HG02870 (cell line): ENCODE results near the gene OR52I2.
A peak's percentile ranks its signal among the peaks of the same experiment; 100 is the strongest.

Experiments
- ATAC-seq: cut with Tn5 transposase; IDR thresholded peaks from one replicate; pipeline ENCODE4 v1.9.1; 2021; ENCODE audit warnings: mild to moderate bottlenecking, moderate library complexity; ENCODE audit not compliant: unreplicated experiment

Gene OR52I2

DNA sequence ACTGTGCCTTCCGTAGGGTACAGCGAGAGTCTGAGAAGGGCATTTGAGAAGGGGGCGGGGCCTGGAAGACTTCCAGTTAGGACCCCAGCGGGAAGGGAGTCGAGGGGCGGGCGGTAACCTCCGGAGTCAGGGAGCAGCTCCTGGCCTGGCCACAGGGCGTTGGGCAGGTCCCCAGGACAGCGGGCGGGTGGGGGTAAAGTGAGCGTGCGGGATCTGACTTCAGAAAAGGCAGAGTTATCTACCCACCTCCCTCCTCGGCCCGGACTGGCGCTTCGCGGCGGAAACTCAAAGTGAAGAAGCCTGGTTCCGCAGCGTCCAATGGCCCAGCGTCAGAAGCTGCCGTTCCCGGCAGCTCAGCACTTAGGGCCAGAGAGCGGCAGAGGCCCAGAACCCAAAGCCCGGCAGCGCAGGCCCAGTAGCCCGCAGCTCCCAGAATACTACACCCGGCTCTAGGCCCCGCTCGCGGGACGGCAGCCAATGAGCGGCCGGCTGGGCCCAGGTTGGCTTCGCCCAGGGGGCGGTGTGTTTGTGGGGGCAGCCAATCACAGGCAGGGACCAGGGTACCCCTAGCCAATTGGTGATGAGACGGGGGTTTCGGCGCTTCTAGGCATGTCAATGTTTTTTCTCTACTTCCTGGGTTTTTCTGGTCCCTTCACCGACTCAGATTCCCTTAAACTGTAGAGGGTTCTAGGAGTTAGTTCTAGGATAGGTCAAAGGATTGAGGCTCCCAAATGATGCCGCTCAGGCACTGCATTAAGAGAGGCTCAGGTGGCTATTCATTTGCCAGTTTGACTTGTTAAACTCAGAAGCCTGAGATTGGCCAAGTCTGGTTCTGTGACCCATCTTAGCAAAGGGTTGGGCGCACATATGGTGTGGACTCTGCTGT lies 26.5 kb downstream of the OR52I2 start, which contains the start of gene TRIM68:
TRIM68 (minus strand) TSS at position 451 of the 886 bp plus-strand sequence. CDS start 2,727 bp downstream, outside the sequence.
- ATAC-seq: peak; percentile 100

DNA sequence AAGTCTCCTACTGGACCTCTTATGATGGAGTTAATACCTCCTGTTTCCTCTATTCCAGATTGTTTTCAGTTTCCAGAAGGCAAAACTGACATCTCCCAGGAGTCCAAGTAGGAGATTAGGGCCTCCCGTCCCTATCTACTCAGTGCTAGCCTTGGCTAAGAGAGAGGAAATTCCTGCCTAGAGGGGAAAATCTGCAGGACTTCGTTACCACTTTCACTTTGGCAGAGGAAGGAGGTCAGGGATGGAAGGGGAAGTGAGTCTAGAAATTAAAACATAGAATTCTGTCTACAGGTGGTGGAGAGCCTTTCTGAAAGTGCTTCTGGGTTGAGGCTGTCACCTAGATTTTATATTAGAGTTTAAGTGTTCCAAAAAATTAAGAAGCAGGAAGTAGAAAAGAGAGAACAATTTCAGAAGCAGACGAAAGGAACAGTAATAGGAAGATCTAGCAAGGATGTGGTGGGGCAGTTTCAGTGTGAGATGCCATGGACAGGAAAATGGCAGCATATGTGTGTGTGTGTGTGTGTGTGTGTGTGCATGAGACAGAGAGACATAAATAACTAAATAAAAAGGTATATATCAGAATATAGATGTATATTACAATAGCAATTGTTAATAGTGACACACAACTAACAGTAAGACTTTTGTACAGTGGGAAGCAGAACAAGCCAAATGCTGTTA lies 28.9 kb downstream of the OR52I2 start:
- no peak for ATAC-seq

DNA sequence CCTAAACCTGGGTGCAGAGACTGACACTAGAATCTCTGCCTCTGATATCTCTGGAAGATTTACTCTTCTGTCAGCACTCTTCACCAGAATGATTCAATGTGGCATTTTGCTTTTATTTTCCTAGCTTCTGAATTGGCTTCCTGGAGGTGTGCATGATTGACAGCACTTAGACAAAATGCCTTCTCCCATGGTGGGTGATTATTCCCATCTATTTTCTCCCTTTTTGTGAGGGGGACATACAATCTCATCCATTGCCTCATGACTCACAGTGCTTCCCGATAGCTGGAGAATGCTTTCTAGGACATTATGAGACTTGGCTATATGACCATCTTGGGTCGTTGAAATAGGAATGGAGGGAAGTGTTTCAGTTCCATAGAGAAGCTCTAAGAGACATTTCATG lies 30.4 kb downstream of the OR52I2 start:
- no peak for ATAC-seq

DNA sequence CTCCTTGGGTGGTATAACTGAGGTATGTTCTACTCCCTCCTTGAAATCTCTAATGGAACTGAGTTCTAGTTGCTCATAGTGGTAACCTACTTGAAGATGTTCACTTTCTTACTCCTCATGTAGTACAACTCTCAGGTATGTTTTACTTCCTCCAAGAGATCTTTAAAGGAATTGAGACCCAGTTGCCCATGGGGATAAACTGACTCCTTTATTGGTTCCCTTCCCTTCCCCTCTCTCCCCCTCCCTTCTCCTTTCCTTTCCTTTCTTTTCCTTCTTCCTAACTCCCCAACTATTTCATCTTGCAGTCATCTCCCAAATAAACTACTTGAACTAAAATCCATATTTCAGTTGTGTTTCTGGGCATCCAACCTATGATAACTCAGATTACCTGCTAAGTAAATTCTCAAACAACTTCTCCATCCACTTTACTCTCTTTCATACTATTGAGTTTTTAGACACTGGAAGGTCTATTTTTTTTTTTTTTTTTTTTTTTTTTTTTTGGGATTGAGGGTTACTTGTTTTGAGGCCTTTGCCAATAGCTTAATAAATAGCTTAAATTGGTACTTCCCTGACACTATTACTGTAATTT lies 34.4 kb downstream of the OR52I2 start:
- ATAC-seq: no peak

DNA sequence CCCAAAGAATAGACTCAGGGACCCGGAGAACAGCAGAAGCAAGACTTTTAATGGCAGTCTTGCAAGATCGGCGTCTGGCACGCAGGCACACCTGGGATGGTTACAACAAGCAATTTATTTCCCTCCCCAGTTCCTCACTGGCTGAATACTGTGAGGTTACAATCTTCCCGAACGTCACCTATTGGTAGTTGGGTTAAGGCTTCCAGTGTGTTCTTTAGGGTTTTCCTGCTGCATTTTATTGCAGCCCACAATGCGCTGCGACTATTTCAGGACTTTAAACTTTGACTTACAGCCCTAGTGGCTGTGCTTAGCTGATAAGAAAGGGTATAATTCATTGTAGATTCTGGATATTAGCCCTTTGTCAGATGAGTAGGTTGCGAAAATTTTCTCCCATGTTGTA lies 38.0 kb downstream of the OR52I2 start:
- no peak for ATAC-seq

DNA sequence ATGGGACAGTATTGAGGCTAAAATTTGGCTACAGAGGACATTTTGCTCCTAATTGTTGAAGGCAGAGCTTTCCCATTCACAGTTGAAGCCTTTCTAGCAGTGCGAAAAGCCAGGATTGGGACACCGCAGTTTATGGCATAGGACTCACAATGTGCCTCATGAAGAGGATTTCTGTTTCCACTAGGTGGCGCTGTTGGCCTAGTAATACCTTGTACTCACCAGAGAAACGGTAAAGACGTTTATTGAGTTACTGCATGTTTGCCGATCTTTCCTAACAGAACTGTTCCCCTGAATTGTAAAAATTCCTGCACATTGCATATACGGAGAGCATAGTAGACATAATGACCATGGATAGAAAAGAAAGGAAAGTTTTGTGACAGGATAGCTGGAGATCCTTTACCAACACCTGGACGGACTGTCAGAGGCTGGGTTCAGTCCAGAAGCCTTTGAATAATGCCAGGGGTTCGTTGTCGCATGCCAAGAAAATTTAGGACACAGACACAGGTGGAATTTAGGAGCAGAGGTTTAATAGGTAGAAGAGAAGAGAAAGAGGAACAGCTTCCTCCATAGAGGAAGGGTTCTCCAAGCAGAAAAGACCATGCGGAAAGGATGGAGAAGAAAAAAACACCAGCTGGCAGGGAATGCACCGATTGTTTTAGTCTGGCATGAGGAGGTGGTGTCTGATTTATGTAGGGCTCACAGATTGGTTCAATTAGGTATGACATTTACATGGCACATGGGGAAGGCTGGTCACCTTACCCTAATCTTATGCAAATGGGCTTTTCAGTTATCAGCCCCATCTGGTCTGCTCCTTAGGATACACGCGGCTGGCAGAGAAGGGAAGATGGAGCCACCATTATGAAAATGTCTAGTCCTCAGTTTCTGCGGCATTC lies 44.9 kb downstream of the OR52I2 start:
- no peak for ATAC-seq

DNA sequence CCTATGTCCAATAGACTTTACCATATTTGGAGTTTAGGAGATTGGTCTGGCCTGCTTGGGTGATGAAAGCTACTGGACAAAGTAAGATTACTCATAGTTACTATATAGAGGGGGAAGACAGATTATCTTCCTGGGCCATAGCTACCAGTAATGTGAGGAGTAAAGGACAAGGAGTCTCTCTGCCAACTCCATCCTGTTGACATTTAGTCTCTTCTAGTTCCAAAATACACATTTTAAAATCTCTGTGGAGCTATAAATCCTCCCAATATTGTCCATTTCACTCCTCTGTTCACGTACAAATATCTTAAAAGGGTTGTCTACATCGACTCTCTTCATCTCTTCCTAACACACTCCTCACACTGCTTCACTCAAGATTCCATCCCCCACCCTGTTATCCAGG lies 54.6 kb downstream of the OR52I2 start:
- ATAC-seq: no peak

DNA sequence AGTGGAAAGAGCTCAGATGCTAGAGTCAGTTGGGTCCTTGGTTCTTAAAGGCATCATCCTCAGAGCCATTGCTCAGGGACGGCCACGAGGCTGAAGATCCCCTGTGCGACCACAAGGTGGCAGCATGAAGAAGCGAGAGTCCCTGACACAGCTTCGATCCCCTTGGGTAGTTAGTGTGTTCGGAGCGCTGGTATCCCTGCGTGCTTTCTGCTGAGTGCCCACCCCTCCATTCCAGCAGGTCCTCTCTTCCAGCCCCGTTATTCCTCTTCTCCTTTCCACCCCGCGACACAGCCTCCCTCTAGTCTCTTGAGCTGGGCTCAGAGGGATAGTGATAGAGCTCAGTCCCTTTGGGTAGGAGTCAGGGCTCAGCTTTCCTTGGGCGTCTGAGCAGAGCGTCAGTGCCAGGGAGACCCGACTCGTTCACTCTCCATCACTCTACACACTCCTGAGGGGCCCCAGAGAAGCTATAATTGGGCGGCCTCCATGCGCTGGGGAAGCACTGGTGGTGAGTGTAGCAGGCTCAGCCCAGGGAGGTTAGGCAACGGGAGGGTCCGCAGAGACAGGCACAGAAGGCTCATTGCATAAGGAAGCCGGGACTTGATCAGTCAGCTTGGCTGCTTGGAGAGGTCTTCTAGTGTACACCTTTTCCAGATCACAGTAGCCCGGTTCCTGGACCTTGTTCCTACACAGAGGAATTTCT lies 55.6 kb downstream of the OR52I2 start, which contains the start of gene OR51D1:
OR51D1 (plus strand) TSS at position 516 of the 700 bp plus-strand sequence. CDS start 2,314 bp downstream, outside the sequence.
- ATAC-seq: peak; percentile 90

DNA sequence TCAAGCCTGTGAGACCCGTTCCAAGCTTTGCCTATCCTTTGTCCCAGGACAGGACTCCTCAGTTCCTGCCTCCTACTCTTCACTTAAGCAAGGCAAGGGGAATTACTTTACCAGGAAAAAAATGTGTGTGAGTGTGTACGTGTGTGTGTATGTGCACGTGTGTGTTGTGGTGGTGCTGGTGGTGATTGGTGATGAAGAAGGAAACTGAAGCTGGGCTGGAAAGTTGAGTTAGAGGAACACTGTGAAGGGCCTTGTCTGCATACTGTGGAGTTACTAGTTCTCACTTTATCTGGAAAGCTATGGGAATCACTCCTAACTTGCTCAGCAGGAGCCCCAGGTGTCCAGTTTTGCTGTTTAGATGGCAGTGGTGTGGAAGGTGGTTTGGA lies 56.1 kb downstream of the OR52I2 start:
- ATAC-seq: no peak

DNA sequence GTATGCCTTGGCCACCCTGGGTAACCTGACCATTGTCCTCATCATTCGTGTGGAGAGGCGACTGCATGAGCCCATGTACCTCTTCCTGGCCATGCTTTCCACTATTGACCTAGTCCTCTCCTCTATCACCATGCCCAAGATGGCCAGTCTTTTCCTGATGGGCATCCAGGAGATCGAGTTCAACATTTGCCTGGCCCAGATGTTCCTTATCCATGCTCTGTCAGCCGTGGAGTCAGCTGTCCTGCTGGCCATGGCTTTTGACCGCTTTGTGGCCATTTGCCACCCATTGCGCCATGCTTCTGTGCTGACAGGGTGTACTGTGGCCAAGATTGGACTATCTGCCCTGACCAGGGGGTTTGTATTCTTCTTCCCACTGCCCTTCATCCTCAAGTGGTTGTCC lies 58.4 kb downstream of the OR52I2 start:
- no peak for ATAC-seq

DNA sequence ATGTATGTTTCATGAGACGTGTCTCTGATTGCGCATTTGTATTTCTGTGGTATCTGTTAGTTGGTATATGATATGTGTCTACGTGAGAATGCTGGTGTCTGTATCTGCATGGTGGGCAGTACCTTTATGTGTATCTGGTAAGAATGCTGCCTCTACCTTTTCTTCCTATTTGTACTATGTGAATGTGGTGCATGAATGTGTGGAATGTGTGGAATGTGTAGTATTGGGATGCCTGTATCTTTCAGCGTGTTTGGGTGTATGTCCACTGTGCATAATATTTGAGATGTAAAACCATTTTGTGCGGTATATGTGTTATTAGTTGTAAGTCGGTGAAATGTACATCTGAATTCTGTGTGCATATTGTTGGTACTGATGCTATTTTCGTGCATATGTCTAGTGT lies 60.0 kb downstream of the OR52I2 start:
- ATAC-seq: no peak

DNA sequence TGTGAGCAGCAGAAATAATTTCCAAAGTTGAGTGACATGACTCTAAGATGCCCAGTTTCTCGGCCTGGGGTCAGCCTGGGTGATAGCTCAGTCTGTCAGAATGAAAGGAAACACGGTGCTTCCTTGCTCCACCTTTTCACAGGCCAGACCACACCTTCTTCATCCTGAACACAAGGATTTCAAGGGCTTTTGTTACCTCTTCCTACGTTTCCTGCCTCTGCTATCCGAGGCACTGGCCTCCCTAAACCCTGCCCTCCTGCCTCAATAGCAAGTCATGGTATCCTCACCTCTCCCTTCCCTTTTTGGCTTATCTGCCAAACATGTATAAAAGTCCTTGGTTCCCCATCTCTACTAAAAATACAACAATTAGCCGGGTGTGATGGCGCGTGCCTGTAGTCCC lies 60.5 kb downstream of the OR52I2 start:
- ATAC-seq: no peak
